Measurements from ENCODE around the gene SCARB1.

Gene SCARB1

GRCh38 chr12:124817076-124818000, 46.3 kb downstream of the SCARB1 start:
- DNase-seq, result no peak

GRCh38 chr12:124816295-124816854, 47.3 kb downstream of the SCARB1 start:
- DNase-seq, result no peak

- DNase-seq, result no peak
Observed at GRCh38 chr12:124814741-124815613, 48.7 kb downstream of the SCARB1 start.

GRCh38 chr12:124813782-124814181, 49.9 kb downstream of the SCARB1 start:
- no peak for DNase-seq

- no peak for DNase-seq
Observed at GRCh38 chr12:124812979-124813378, 50.7 kb downstream of the SCARB1 start.

GRCh38 chr12:124812356-124812755, 51.3 kb downstream of the SCARB1 start:
- DNase-seq, result no peak

GRCh38 chr12:124811633-124812032, 52.0 kb downstream of the SCARB1 start:
- no peak for DNase-seq

- DNase-seq, result no peak
Observed at GRCh38 chr12:124809878-124810277, 53.8 kb downstream of the SCARB1 start.

- DNase-seq, result no peak
Observed at GRCh38 chr12:124809391-124809790, 54.3 kb downstream of the SCARB1 start.

- no peak for DNase-seq
Observed at GRCh38 chr12:124808272-124808671, 55.4 kb downstream of the SCARB1 start.

GRCh38 chr12:124805876-124806668, 57.6 kb downstream of the SCARB1 start:
- DNase-seq, result no peak

GRCh38 chr12:124805050-124805449, 58.6 kb downstream of the SCARB1 start:
- DNase-seq, result no peak

- DNase-seq, result no peak
Observed at GRCh38 chr12:124804011-124804621, 59.5 kb downstream of the SCARB1 start.

GRCh38 chr12:124802361-124802760, 61.3 kb downstream of the SCARB1 start:
- no peak for DNase-seq

GRCh38 chr12:124800506-124800905, 63.2 kb downstream of the SCARB1 start:
- DNase-seq, result no peak

- no peak for DNase-seq
Observed at GRCh38 chr12:124797321-124797720, 66.3 kb downstream of the SCARB1 start.

GRCh38 chr12:124796303-124796960, 67.2 kb downstream of the SCARB1 start:
- no peak for DNase-seq

GRCh38 chr12:124795081-124795948, 68.3 kb downstream of the SCARB1 start:
- no peak for DNase-seq

- no peak for DNase-seq
Observed at GRCh38 chr12:124792961-124793441, 70.7 kb downstream of the SCARB1 start.

GRCh38 chr12:124792156-124792555, 71.5 kb downstream of the SCARB1 start:
- no peak for DNase-seq
